Sigmoid colon (tissue), 7 donors: Measurements from ENCODE around the gene BRAF. TPM values are rescaled to one million over a fixed set of nuclear protein-coding genes. Genes with fewer than 3 reads are reported as not detected.

Experiments used
- DNase-seq: peaks from one replicate; pipeline ENCODE4 v3.0.0-alpha.2; 2019
- H3K27ac ChIP-seq, 4 donors: fragments of 200-600 bp; sonication (generic); one replicate each; pipeline ENCODE4 v1.5.1; 2016 to 2019; ENCODE audit warnings: mild to moderate bottlenecking in 1 of 4
- H3K27me3 ChIP-seq, 3 donors: fragments of 200-600 bp; sonication (generic); one replicate each; pipeline ENCODE4 v1.5.1; 2019; ENCODE audit warnings: mild to moderate bottlenecking in 1 of 3
- H3K36me3 ChIP-seq, 4 donors: fragments of 200-600 bp; sonication (generic); one replicate each; pipeline ENCODE4 v1.5.1; 2016 to 2019
- H3K4me1 ChIP-seq, 4 donors: fragments of 200-600 bp; sonication (generic); one replicate each; pipeline ENCODE4 v1.5.1; 2017 to 2019
- H3K4me3 ChIP-seq, 4 donors: fragments of 200-600 bp; sonication (generic); one replicate each; pipeline ENCODE4 v1.5.1; 2017 to 2019; ENCODE audit warnings: mild to moderate bottlenecking in 2 of 4, moderate library complexity in 1 of 4
- H3K9me3 ChIP-seq, 4 donors: fragments of 200-600 bp in 3 of 4; sonication (generic) in 3 of 4; one replicate each; pipeline versions ENCODE4 v1.5.1 to v1.6.1; 2013 to 2019
- CTCF ChIP-seq, 4 experiments: fragments of 450-650 bp in 3 of 4; fragments of 200-600 bp in 1 of 4; IDR thresholded peaks; one replicate each; pipeline ENCODE4 v1.5.1; 2016 to 2019; ENCODE audit warnings: antibody characterized with exemption in 4 of 4, mild to moderate bottlenecking in 3 of 4, moderate library complexity in 2 of 4
- EP300 ChIP-seq, 4 donors: sonication (generic); formaldehyde crosslinking; IDR thresholded peaks; one replicate each; pipeline ENCODE4 v1.6.1; 2017; ENCODE audit warnings: antibody characterized with exemption in 4 of 4
- POLR2A ChIP-seq, 2 donors: fragments of 450-650 bp; IDR thresholded peaks; one replicate each; pipeline ENCODE4 v1.6.1; 2016; ENCODE audit warnings: antibody characterized with exemption in 2 of 2, mild to moderate bottlenecking in 2 of 2, moderate library complexity in 2 of 2
- POLR2AphosphoS5 ChIP-seq, 4 donors: sonication (generic); formaldehyde crosslinking; IDR thresholded peaks; one replicate each; pipeline ENCODE4 v1.6.1; 2017; ENCODE audit warnings: antibody characterized with exemption in 4 of 4
- WGBS, 2 donors: extraction: QIAGEN DNeasy Blood & Tissue Kit; methylation state at CpG; one replicate each; pipeline ENCODE4 v1.1.7; 2013; 5-methylcytosine and 5-hydroxymethylcytosine counted together
- intact Hi-C: fragments of 100-400 bp; cut with DNase I; formaldehyde crosslinking; loops from one replicate; pipeline ENCODE4 v1.15.1; 2023
- polyA plus RNA-seq, 3 donors: library from polyadenylated mRNA; stranded (reverse); fragments of 200-250 nt; gene quantifications; one replicate each; pipeline ENCODE4 v1.2.3, GENCODE V29; 2013
- total RNA-seq, 4 donors: library from RNA; depleted of rRNA; stranded (reverse); fragments of >200 nt; gene quantifications; one replicate each; pipeline ENCODE4 v1.1.0, GENCODE V29; 2016
- donor health status: healthy with polysubstance abuse.
- donor health status: Bipolar disorder and iron deficiency.
- donor health status: healthy.

BRAF gene
- total and polyA plus RNA-seq, 7 donors = 4.8 to 64.8 (median 43.1) TPM

- intact Hi-C loops = no loop called here
- H3K4me1 ChIP-seq = no peaks in the 10 kb centered on the region
- no peaks in the 10 kb centered on the region for H3K27me3 ChIP-seq
- no peak overlapping the region for H3K4me3 ChIP-seq
- 95 to 96% methylated on average over 16 of the region's 16 CpGs for WGBS, 2 donors
- H3K27ac ChIP-seq = no peak overlapping the region
- peak; percentile 46 for DNase-seq
- no peaks in the 10 kb centered on the region for H3K9me3 ChIP-seq
- TF ChIP-seq CTCF (IDR thresholded peaks at IDR 0.05) (no peak), POLR2AphosphoS5 (IDR thresholded peaks at IDR 0.05) (no peak), POLR2A (IDR thresholded peaks at IDR 0.05) (no peak), EP300 (IDR thresholded peaks at IDR 0.05) (no peak)
- H3K36me3 ChIP-seq = peaks cover 0 to 82% (median 21%) of the 10 kb centered on the region in 4 donors
Observed at GRCh38 chr7:140689199-140690152, 235.3 kb downstream of the BRAF start.

GRCh38 chr7:140688341-140688740, 236.4 kb downstream of the BRAF start:
- Histone ChIP-seq H3K4me1 (no peaks in the 10 kb centered on the region), H3K36me3 (peaks cover 0 to 91% (median 23%) of the 10 kb centered on the region in 4 donors), H3K9me3 (no peaks in the 10 kb centered on the region), H3K27me3 (no peaks in the 10 kb centered on the region), H3K27ac (no peak overlapping the region), H3K4me3 (no peak overlapping the region)
- no peak for TF ChIP-seq POLR2A (IDR thresholded peaks at IDR 0.05)
- no peak for TF ChIP-seq EP300 (IDR thresholded peaks at IDR 0.05)
- TF ChIP-seq POLR2AphosphoS5 (IDR thresholded peaks at IDR 0.05) = no peak
- no peak for TF ChIP-seq CTCF (IDR thresholded peaks at IDR 0.05)
- no peak for DNase-seq
- intact Hi-C loops = no loop called here
- WGBS, 2 donors = 94% methylated on average over 6 of the region's 6 CpGs

GRCh38 chr7:140686921-140687320, 237.8 kb downstream of the BRAF start:
- peak; percentile 43 for DNase-seq
- 97% methylated on average over 11 of the region's 11 CpGs for WGBS, 2 donors
- Histone ChIP-seq H3K4me1 (no peaks in the 10 kb centered on the region), H3K4me3 (no peak overlapping the region), H3K27ac (no peak overlapping the region), H3K9me3 (no peaks in the 10 kb centered on the region), H3K36me3 (peaks cover 0 to 90% (median 23%) of the 10 kb centered on the region in 4 donors), H3K27me3 (no peaks in the 10 kb centered on the region)
- TF ChIP-seq POLR2AphosphoS5 (IDR thresholded peaks at IDR 0.05) = no peak
- TF ChIP-seq EP300 (IDR thresholded peaks at IDR 0.05) = no peak
- no peak for TF ChIP-seq CTCF (IDR thresholded peaks at IDR 0.05)
- TF ChIP-seq POLR2A (IDR thresholded peaks at IDR 0.05) = no peak
- intact Hi-C loops = no loop called here

GRCh38 chr7:140685407-140686087, 239.2 kb downstream of the BRAF start:
- Histone ChIP-seq H3K9me3 (no peaks in the 10 kb centered on the region), H3K27me3 (no peaks in the 10 kb centered on the region), H3K27ac (no peak overlapping the region), H3K36me3 (peaks cover 0 to 90% (median 25%) of the 10 kb centered on the region in 4 donors), H3K4me3 (no peak overlapping the region), H3K4me1 (no peaks in the 10 kb centered on the region)
- 89 to 90% methylated on average over 10 of the region's 10 CpGs for WGBS, 2 donors
- intact Hi-C loops = no loop called here
- no peak for DNase-seq
- TF ChIP-seq EP300 (IDR thresholded peaks at IDR 0.05) (no peak), POLR2AphosphoS5 (IDR thresholded peaks at IDR 0.05) (no peak), CTCF (IDR thresholded peaks at IDR 0.05) (no peak)
